ENCODE measurements around the gene PAM.

PAM gene

DNA sequence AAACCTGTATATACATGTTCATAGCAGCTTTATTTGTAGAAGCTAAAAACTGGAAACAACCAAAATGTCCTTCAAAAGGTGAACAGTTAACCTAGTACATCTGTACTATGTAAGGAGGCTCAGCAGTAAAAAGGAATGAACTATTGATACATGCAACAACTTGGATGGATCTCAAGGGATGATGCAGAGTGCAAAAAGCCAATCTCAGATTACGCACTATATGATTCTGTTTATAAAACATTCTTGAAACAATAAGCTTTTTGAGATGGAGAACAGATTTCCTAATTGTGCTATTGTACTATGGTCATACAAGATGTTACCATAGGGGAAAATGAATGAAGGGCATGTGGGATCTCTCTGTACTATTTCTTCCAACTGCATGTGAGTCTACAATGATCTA is 88.9 kb downstream of the PAM start:
- no peaks in the 10 kb centered on the region for H3K36me3 ChIP-seq
- H3K4me3 ChIP-seq (ENCODE audit: low read depth, low read length), result no peak overlapping the region
- H3K9me3 ChIP-seq (ENCODE audit: severe bottlenecking), result no peaks in the 10 kb centered on the region
- TF ChIP-seq, protein P1, sequence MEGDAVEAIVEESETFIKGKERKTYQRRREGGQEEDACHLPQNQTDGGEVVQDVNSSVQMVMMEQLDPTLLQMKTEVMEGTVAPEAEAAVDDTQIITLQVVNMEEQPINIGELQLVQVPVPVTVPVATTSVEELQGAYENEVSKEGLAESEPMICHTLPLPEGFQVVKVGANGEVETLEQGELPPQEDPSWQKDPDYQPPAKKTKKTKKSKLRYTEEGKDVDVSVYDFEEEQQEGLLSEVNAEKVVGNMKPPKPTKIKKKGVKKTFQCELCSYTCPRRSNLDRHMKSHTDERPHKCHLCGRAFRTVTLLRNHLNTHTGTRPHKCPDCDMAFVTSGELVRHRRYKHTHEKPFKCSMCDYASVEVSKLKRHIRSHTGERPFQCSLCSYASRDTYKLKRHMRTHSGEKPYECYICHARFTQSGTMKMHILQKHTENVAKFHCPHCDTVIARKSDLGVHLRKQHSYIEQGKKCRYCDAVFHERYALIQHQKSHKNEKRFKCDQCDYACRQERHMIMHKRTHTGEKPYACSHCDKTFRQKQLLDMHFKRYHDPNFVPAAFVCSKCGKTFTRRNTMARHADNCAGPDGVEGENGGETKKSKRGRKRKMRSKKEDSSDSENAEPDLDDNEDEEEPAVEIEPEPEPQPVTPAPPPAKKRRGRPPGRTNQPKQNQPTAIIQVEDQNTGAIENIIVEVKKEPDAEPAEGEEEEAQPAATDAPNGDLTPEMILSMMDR (IDR thresholded peaks at IDR 0.05; ENCODE audit: low read depth, low read length), result no peak
- H3K27me3 ChIP-seq (ENCODE audit: insufficient read depth, low read depth, severe bottlenecking), result no peaks in the 10 kb centered on the region
- H3K27ac ChIP-seq, result no peak overlapping the region
- DNase-seq, result no peak

DNA sequence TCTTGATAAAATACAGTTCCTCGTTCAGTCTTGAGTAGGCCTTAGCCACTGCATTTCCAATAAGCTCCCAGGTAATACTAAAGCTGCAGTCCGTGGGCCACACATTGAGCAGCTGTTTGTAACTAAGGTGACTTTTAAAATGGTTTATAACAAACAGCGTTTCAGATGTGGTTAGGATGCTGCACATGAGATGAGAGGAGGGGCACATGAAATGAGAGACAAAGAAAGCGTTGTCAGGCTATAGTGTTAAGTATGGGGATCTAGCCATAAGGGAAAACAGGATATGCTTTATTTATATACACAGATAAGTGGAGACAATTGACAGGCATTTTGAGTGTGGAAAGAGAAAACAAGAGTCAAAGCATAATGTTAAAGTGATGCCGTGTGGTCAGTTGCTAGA is 89.9 kb downstream of the PAM start:
- H3K9me3 ChIP-seq (ENCODE audit: severe bottlenecking), result no peaks in the 10 kb centered on the region
- no peak overlapping the region for H3K27ac ChIP-seq
- no peak for DNase-seq

DNA sequence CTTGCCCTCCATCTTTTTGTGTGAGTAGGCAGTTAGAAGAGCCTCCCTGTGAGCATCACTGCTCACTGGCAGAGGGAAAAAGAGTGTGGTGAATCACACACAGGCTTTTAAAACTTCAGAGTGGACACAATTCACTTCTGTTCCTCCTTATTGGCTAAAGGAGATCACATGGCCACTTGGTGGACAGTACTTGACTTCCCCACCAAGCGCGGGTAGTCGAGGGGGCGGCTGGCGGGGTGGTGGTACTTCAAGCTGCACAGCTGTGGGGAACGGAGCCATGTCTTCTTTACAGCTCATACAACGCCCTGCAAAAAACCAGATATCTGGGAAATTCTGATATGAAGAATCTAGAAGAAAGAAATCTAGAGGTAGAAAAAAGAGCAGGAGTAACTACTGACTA is 95.4 kb downstream of the PAM start:
- Histone ChIP-seq H3K4me3 (ENCODE audit: low read depth, low read length) (no peak overlapping the region), H3K27me3 (ENCODE audit: insufficient read depth, low read depth, severe bottlenecking) (no peaks in the 10 kb centered on the region), H3K9me3 (ENCODE audit: severe bottlenecking) (no peaks in the 10 kb centered on the region), H3K36me3 (no peaks in the 10 kb centered on the region), H3K27ac (no peak overlapping the region)
- DNase-seq, result no peak
- TF ChIP-seq, protein P1 (IDR thresholded peaks at IDR 0.05; ENCODE audit: low read depth, low read length), result no peak

More for the DNA sequence above, 89.9 kb downstream of the PAM start:
- Histone ChIP-seq H3K27me3 (ENCODE audit: insufficient read depth, low read depth, severe bottlenecking) (no peaks in the 10 kb centered on the region), H3K4me3 (ENCODE audit: low read depth, low read length) (no peak overlapping the region), H3K36me3 (no peaks in the 10 kb centered on the region)
- TF ChIP-seq, protein P1 (IDR thresholded peaks at IDR 0.05; ENCODE audit: low read depth, low read length), result no peak

DNA sequence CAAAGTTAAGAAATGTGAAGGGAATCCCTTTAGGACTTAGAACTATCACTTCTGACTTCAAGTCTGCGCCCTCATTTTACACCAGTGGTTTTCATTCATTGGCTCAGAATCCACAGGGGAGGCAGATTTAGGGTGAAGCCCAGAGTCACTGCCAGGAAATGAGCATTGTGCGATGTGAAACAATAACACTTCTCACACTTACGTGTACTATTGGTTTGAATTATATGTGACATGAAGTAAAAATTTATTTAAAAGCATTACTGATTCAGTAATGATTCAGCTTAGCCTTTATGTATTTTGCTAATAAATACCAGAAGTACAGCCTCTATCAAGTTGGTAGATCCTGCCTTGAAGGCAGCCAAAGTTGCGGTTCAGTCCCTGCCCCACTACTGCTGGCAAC is 98.6 kb downstream of the PAM start:
- Histone ChIP-seq H3K27me3 (ENCODE audit: insufficient read depth, low read depth, severe bottlenecking) (no peaks in the 10 kb centered on the region), H3K4me3 (ENCODE audit: low read depth, low read length) (no peak overlapping the region), H3K36me3 (no peaks in the 10 kb centered on the region), H3K27ac (no peak overlapping the region), H3K9me3 (ENCODE audit: severe bottlenecking) (no peaks in the 10 kb centered on the region)
- TF ChIP-seq, protein P1 (IDR thresholded peaks at IDR 0.05; ENCODE audit: low read depth, low read length), result no peak
- no peak for DNase-seq

DNA sequence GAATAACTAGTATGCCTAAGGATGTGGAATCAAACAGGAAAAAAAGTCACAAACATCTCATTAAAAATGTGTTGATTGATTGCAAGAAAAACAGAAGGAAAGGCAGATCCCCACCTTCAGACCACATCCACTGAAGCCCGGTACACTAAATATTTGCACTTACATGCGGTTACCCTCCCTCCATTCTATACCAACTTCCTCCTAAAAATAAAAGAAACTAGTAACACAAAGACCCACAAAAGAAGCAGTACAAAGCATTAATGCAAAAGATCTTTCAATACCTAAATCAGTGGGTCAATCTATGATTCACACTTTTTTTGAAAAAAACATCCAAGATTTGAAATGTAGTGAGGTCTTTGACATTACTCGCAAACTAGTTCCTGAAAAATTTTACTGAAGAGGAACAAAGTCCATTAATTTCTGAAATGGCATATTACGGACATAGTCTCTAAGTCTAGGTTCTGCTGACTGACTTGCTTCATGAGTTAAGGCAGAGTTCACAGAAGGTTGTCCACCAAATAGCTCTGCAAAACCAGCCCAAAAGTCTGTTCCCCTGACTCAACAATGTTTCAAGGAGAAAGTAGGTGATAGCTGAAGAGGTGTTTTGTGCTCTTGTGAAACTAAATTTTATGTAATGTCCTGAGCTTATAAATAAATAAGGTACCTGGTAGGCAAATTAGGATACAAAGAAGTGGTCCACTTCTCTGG is 100.7 kb downstream of the PAM start:
- H3K27me3 ChIP-seq (ENCODE audit: insufficient read depth, low read depth, severe bottlenecking), result no peaks in the 10 kb centered on the region
- no peak overlapping the region for H3K27ac ChIP-seq
- TF ChIP-seq, protein P1 (IDR thresholded peaks at IDR 0.05; ENCODE audit: low read depth, low read length), result no peak

DNA sequence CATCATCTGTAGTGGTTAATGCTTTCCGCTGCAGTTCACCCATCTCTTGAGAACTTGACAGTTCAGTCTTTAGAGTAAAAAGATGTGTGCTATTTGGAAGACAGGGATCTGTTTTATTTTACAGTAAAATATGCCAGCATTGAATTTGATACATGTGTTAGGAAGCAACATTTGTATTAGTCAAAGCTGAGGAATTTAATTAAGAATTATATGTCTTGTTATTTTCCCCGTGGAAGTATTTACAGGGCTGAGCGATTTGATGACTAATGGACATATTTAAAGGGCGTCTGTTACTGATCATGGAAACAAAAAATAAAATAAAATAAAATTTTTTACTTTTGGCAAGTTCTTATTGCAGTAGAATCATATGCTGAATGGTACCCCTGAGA is 101.3 kb downstream of the PAM start:
- DNase-seq, result no peak
- no peak overlapping the region for H3K27ac ChIP-seq
- TF ChIP-seq, protein P1 (IDR thresholded peaks at IDR 0.05; ENCODE audit: low read depth, low read length), result no peak

More for the DNA sequence above, 100.7 kb downstream of the PAM start:
- DNase-seq, result no peak
- Histone ChIP-seq H3K9me3 (ENCODE audit: severe bottlenecking) (no peaks in the 10 kb centered on the region), H3K36me3 (no peaks in the 10 kb centered on the region), H3K4me3 (ENCODE audit: low read depth, low read length) (no peak overlapping the region)

More for the DNA sequence above, 101.3 kb downstream of the PAM start:
- Histone ChIP-seq H3K4me3 (ENCODE audit: low read depth, low read length) (no peak overlapping the region), H3K36me3 (no peaks in the 10 kb centered on the region), H3K27me3 (ENCODE audit: insufficient read depth, low read depth, severe bottlenecking) (no peaks in the 10 kb centered on the region), H3K9me3 (ENCODE audit: severe bottlenecking) (no peaks in the 10 kb centered on the region)

Data from WERI-Rb-1 (cell line).